Raji (cell line): ENCODE measurements around the gene PRICKLE2.

Experiments
- POLR2A ChIP-seq: IDR thresholded peaks from 2 replicates; pipeline ENCODE4 v1.6.1; 2011; ENCODE audit warnings: low read depth, low read length, control low read depth; ENCODE audit not compliant: insufficient read depth

The PRICKLE2 gene, protein sequence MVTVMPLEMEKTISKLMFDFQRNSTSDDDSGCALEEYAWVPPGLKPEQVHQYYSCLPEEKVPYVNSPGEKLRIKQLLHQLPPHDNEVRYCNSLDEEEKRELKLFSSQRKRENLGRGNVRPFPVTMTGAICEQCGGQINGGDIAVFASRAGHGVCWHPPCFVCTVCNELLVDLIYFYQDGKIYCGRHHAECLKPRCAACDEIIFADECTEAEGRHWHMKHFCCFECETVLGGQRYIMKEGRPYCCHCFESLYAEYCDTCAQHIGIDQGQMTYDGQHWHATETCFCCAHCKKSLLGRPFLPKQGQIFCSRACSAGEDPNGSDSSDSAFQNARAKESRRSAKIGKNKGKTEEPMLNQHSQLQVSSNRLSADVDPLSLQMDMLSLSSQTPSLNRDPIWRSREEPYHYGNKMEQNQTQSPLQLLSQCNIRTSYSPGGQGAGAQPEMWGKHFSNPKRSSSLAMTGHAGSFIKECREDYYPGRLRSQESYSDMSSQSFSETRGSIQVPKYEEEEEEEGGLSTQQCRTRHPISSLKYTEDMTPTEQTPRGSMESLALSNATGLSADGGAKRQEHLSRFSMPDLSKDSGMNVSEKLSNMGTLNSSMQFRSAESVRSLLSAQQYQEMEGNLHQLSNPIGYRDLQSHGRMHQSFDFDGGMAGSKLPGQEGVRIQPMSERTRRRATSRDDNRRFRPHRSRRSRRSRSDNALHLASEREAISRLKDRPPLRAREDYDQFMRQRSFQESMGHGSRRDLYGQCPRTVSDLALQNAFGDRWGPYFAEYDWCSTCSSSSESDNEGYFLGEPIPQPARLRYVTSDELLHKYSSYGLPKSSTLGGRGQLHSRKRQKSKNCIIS

DNA sequence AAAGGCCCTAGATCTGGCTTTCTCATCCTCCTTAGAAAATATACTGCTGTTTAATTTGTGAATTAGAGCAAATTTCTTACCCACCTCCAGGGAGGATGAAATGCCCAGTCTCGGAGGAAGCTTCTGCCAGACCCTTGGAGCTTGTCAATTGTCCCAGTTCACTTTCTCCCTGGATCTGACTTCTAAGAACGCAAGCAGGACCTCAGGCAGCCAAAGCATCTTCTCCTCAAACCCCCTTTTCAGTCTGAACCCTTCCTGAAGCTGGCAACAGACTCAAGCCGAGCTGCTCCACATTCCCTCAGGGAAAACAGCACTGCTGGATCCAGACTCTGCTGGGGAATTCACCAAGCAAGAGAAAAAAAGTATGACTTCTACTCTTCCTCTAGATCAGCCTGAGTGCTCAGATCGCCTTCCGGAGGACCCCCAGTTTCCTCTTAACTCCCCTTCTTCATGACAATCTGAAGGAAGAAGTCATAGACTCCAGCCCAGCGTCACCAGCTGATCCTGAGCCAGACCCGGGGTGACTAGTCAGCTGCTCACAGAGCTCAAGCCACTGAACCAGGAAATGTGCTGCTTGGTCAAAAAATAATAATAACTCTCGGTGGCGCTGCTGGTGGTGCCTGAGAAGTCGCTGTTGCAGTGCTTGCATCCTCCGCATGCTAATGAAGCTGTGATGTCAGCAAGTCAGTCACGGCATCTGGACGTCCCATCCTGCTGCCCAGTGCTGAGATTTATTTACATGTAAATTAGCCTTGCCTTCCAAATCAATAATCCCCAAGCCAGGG lies at the start of gene PRICKLE2:
TSS of gene PRICKLE2 (minus strand) at position 641 of the 785 bp plus-strand sequence. CDS start 26,539 bp downstream, outside the sequence.
- no peak for TF ChIP-seq POLR2A

DNA sequence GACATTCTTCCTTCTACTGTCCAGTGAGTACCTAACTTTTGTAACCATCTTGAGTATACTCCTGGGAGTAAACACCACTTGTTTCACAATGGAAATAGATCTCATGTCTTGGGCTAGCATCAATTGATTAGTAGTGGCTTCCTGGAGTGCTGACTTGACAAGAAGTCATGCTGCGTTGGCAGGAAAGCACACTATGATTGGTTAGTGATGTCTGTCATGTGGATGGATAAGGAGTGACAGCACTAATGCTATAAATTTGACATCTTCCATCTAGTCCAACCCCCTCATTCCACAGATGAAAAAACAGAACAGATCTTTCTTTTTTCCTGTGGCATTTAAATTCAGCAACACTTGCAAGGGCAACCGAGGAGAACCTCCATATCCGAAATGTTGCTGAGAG lies 47.6 kb upstream of the PRICKLE2 start:
- TF ChIP-seq POLR2A: no peak

DNA sequence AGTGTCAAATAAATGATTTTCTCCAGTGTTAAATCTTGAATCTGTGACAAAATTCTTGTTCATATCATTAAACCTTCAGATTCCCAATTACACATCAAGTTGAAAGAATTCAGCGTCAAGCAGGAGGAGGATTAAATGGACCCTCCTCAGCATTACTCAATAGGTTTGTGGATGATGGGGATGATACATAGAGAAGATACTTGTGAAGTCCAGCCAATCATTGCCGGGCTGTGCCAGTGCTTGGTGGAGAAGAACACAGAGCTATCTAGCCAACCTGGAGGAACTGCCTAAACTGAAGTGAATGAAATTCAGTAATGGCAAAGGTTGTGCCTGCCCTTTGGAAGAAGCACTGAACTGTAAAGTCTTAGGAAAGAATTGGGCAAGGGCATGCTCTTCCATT lies 47.0 kb upstream of the PRICKLE2 start:
- no peak for TF ChIP-seq POLR2A

GRCh38 chr3:64271631-64272030 lies 46.4 kb upstream of the PRICKLE2 start:
- no peak for TF ChIP-seq POLR2A

- TF ChIP-seq POLR2A: no peak
Observed at GRCh38 chr3:64270866-64271260, 45.6 kb upstream of the PRICKLE2 start.

GRCh38 chr3:64270142-64270865 lies 45.0 kb upstream of the PRICKLE2 start:
- no peak for TF ChIP-seq POLR2A

- no peak for TF ChIP-seq POLR2A
Observed at GRCh38 chr3:64268926-64269325, 43.7 kb upstream of the PRICKLE2 start.

- no peak for TF ChIP-seq POLR2A
Observed at GRCh38 chr3:64267721-64268604, 42.7 kb upstream of the PRICKLE2 start.

GRCh38 chr3:64266983-64267382 lies 41.7 kb upstream of the PRICKLE2 start:
- TF ChIP-seq POLR2A: no peak

GRCh38 chr3:64266065-64266931 lies 41.0 kb upstream of the PRICKLE2 start:
- no peak for TF ChIP-seq POLR2A

- no peak for TF ChIP-seq POLR2A
Observed at GRCh38 chr3:64265646-64266045, 40.4 kb upstream of the PRICKLE2 start.

DNA sequence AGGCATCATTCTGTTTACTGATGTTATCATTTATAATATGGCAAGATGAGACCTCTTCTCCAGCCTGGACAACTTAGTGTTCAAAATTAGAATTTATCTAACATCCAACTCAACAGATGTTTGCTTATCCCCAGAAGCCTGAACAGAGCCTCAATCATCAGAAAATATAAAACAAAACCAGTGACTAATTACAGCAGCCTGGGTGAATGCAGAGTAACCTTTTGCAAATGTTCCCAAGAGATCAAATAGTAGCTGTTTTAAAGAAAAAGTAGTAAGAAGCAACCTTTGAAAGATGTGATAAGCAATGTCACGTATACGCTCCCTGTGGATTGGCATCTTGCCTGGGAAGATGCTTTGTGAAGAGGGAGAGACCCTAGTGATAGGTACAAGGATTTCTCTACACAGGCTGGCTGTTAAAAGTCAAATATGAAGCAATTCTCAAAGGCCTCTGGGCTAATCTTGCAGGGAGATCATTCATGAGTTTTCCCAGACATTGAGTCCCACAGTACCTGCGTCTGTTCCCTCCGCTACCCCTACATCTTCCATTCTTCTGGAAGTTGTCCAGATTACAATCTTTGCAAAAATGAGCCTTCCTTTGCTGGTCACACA lies 39.3 kb upstream of the PRICKLE2 start:
- TF ChIP-seq POLR2A: no peak

DNA sequence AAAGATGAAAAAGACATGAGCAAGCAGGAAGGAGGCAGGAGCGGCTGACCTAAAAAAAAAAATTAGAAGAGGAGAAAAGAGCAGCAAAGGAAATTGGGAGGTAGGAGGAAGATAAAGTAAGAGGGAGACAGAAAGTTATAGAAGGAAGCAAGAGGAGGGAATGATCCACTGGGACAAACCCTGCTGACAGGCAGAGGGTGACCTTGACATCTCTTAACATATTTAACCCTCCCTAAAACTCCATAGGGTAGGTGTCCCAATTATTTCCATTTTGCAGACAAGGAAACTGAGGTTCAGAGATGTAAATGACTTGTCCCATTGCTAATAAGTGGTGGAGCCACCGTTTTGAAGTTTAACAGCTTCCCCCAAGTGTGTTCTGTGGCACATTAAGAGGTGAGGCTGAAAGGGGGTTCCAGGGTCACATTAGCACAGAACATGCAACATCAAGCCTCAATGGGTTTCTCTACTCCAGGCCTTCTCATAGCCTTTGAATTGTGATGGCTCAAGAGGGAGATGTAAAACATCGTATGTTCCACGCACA lies 37.4 kb upstream of the PRICKLE2 start:
- TF ChIP-seq POLR2A: no peak
